ENCODE results near the gene MGLL.

The MGLL gene

GRCh38 chr3:127678315-127678599, 144.1 kb downstream of the MGLL start:
- TF ChIP-seq POLR2AphosphoS5 (IDR thresholded peaks at IDR 0.05; ENCODE audit: low read depth) (no peak), REST (IDR thresholded peaks at IDR 0.05; ENCODE audit: insufficient replicate concordance, low read depth) (no peak), CTCF (IDR thresholded peaks at IDR 0.05; ENCODE audit: insufficient read depth, low read length) (no peak), GABPA (IDR thresholded peaks at IDR 0.05; ENCODE audit: low read depth) (no peak), SPI1 (IDR thresholded peaks at IDR 0.05; ENCODE audit: borderline replicate concordance, low read depth) (no peak)
- Histone ChIP-seq H3K4me3 (replicated peaks; ENCODE audit: insufficient read depth, low read length) (no peak overlapping the region), H3K27me3 (ENCODE audit: insufficient read depth, poor library complexity, severe bottlenecking) (no peaks in the 10 kb centered on the region), H3K27ac (replicated peaks) (peak overlapping the region; percentile 53)
- DNase-seq (ENCODE audit: low read depth in 1 of 2, low spot score in 1 of 2) = no peak

GRCh38 chr3:127677541-127678314, 144.6 kb downstream of the MGLL start:
- TF ChIP-seq POLR2AphosphoS5 (IDR thresholded peaks at IDR 0.05; ENCODE audit: low read depth) (no peak), GABPA (IDR thresholded peaks at IDR 0.05; ENCODE audit: low read depth) (no peak), CTCF (IDR thresholded peaks at IDR 0.05; ENCODE audit: insufficient read depth, low read length) (no peak)
- H3K4me3 ChIP-seq (replicated peaks; ENCODE audit: insufficient read depth, low read length) = no peak overlapping the region
- no peaks in the 10 kb centered on the region for H3K27me3 ChIP-seq (ENCODE audit: insufficient read depth, poor library complexity, severe bottlenecking)
- H3K27ac ChIP-seq (replicated peaks) = peak overlapping the region; percentile 53
- no peak for DNase-seq (ENCODE audit: low read depth in 1 of 2, low spot score in 1 of 2)

GRCh38 chr3:127676921-127677351, 145.4 kb downstream of the MGLL start:
- TF ChIP-seq POLR2AphosphoS5 (IDR thresholded peaks at IDR 0.05; ENCODE audit: low read depth) (no peak), SPI1 (IDR thresholded peaks at IDR 0.05; ENCODE audit: borderline replicate concordance, low read depth) (no peak), GABPA (IDR thresholded peaks at IDR 0.05; ENCODE audit: low read depth) (no peak), CTCF (IDR thresholded peaks at IDR 0.05; ENCODE audit: insufficient read depth, low read length) (no peak), REST (IDR thresholded peaks at IDR 0.05; ENCODE audit: insufficient replicate concordance, low read depth) (no peak)
- Histone ChIP-seq H3K27ac (replicated peaks) (no peak overlapping the region), H3K27me3 (ENCODE audit: insufficient read depth, poor library complexity, severe bottlenecking) (no peaks in the 10 kb centered on the region), H3K4me3 (replicated peaks; ENCODE audit: insufficient read depth, low read length) (no peak overlapping the region)
- no peak for DNase-seq (ENCODE audit: low read depth in 1 of 2, low spot score in 1 of 2)

GRCh38 chr3:127676456-127676855, 145.9 kb downstream of the MGLL start:
- H3K4me3 ChIP-seq (replicated peaks; ENCODE audit: insufficient read depth, low read length) = no peak overlapping the region
- no peak for TF ChIP-seq GABPA (IDR thresholded peaks at IDR 0.05; ENCODE audit: low read depth)
- no peak overlapping the region for H3K27ac ChIP-seq (replicated peaks)
- DNase-seq (ENCODE audit: low read depth in 1 of 2, low spot score in 1 of 2) = no peak
- H3K27me3 ChIP-seq (ENCODE audit: insufficient read depth, poor library complexity, severe bottlenecking) = no peaks in the 10 kb centered on the region

All from HL-60 (cell line).